Esophagus squamous epithelium (tissue), 5 donors: Measurements from ENCODE around the gene MYO7B. TPM values are rescaled to one million over a fixed set of nuclear protein-coding genes. Genes with fewer than 3 reads are reported as not detected.

Experiments
- DNase-seq: peaks from one replicate; lab custom pipeline; 2025; lab: John Stamatoyannopoulos, UW
- H3K27ac ChIP-seq, 4 donors: fragments of 200-600 bp; sonication (generic); one replicate each; pipeline ENCODE4 v1.5.1; 2016 to 2019; ENCODE audit warnings: mild to moderate bottlenecking in 1 of 4
- H3K27me3 ChIP-seq, 4 donors: fragments of 200-600 bp; sonication (generic); 1 replicate in 3 of 4; 2 replicates in 1 of 4; pipeline versions ENCODE4 v1.5.1 to v1.6.0; 2017 to 2021; ENCODE audit warnings: antibody characterized with exemption in 1 of 4
- H3K36me3 ChIP-seq, 3 donors: fragments of 200-600 bp; sonication (generic); one replicate each; pipeline ENCODE4 v1.5.1; 2016 to 2019
- H3K4me1 ChIP-seq, 3 donors: fragments of 200-600 bp; sonication (generic); one replicate each; pipeline ENCODE4 v1.5.1; 2017 to 2019
- H3K4me3 ChIP-seq, 4 donors: fragments of 200-600 bp; sonication (generic); 1 replicate in 3 of 4; 2 replicates in 1 of 4; pipeline ENCODE4 v1.5.1; 2016 to 2019; ENCODE audit warnings: mild to moderate bottlenecking in 2 of 4, moderate library complexity in 1 of 4
- H3K9me3 ChIP-seq, 3 donors: fragments of 200-600 bp; sonication (generic); one replicate each; pipeline ENCODE4 v1.5.1; 2016 to 2019
- POLR2A ChIP-seq, 4 donors: fragments of 450-650 bp; IDR thresholded peaks; one replicate each; pipeline ENCODE4 v1.6.1; 2017; ENCODE audit warnings: antibody characterized with exemption in 4 of 4, mild to moderate bottlenecking in 4 of 4, moderate library complexity in 3 of 4
- WGBS, 2 donors: methylation state at CpG; one replicate each; pipeline ENCODE4 v1.1.5; 2018; 5-methylcytosine and 5-hydroxymethylcytosine counted together
- intact Hi-C: fragments of 100-400 bp; cut with DNase I; formaldehyde crosslinking; loops from one replicate; pipeline ENCODE4 v1.15.0; 2022
- total RNA-seq, 4 donors: library from RNA; depleted of rRNA; stranded (reverse); fragments of >200 nt; gene quantifications; one replicate each; pipeline ENCODE4 v1.1.0, GENCODE V29; 2016
- TF ChIP-seq, protein P1 (sequence below), 6 experiments: fragments of 450-650 bp in 4 of 6; fragments of 200-600 bp in 2 of 6; sonication (generic) in 2 of 6; IDR thresholded peaks; one replicate each; pipeline ENCODE4 v1.5.1; 2016 to 2019; ENCODE audit warnings: antibody characterized with exemption in 6 of 6, mild to moderate bottlenecking in 4 of 6, moderate library complexity in 4 of 6
- donor health status: DM: yes; HTN: yes; CAD: no.

The MYO7B gene
- total RNA-seq, 4 donors from 2014 or later, result 0.19 TPM; not detected in 3

DNA sequence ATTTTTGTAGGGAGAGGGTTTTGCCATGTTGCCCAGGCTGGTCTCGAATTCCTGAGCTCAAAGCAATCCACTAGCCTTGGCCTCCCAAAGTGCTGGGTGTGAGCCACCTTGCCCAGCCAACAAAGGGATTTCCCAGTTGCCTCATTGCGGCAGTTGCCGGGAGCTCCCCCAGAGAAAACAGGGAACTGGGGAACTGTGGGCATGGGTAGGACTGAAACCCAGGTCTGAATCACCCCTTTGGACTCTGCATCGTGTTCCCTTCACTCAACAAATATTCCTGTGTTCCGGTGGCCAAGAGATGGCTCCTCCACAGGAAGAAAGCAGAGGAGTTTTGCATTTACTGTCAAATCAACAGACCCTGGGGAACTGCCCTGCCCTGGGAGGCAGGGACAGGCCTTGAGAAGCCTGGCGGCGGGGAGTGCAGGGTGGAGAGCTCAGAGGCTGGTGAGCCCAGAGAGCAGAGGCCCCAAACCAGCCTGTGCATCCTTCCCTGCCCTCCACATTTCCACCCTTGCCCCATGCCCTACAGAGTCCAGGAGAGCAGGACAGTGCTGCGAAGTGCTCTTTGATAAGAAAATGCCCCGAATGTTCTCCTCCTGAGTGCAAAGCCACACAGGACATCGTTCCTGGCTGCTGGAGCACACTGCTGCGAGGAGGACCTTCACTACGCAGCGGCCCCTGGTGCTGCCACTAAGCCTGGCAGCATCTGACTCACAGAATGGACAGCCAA is 24.9 kb downstream of the MYO7B start:
- Histone ChIP-seq H3K27me3 (peaks cover 0 to 20% (median 0%) of the 10 kb centered on the region in 4 donors), H3K4me1 (no peaks in the 10 kb centered on the region), H3K9me3 (no peaks in the 10 kb centered on the region), H3K36me3 (no peaks in the 10 kb centered on the region), H3K27ac (no peak overlapping the region), H3K4me3 (no peak overlapping the region)
- no peak for DNase-seq
- TF ChIP-seq, protein P1, sequence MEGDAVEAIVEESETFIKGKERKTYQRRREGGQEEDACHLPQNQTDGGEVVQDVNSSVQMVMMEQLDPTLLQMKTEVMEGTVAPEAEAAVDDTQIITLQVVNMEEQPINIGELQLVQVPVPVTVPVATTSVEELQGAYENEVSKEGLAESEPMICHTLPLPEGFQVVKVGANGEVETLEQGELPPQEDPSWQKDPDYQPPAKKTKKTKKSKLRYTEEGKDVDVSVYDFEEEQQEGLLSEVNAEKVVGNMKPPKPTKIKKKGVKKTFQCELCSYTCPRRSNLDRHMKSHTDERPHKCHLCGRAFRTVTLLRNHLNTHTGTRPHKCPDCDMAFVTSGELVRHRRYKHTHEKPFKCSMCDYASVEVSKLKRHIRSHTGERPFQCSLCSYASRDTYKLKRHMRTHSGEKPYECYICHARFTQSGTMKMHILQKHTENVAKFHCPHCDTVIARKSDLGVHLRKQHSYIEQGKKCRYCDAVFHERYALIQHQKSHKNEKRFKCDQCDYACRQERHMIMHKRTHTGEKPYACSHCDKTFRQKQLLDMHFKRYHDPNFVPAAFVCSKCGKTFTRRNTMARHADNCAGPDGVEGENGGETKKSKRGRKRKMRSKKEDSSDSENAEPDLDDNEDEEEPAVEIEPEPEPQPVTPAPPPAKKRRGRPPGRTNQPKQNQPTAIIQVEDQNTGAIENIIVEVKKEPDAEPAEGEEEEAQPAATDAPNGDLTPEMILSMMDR (IDR thresholded peaks at IDR 0.05), result no peak
- TF ChIP-seq POLR2A (IDR thresholded peaks at IDR 0.05), result no peak
- intact Hi-C loops, result no loop called here
- WGBS, 2 donors, result 83 to 93% methylated on average over 2 to 10 of the region's 13 CpGs

DNA sequence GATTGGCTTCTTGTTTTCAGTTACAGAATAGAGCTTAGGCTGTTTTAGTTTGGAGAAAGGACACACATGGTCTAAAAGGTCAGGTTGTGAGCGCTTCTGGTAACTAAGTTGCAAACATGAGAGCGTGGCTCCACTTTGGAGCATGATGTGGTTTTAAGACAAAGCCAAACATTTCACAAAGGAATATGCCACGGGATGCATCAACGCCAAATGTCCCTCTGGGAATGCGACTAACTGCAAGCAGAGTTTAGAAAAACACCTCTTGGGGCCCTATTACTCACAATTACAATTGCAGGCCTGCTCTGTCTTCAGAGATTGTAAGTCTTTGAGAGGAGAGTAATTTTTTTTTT is 25.4 kb downstream of the MYO7B start:
- Histone ChIP-seq H3K4me1 (no peaks in the 10 kb centered on the region), H3K27me3 (peaks cover 0 to 20% (median 0%) of the 10 kb centered on the region in 4 donors), H3K36me3 (no peaks in the 10 kb centered on the region), H3K9me3 (no peaks in the 10 kb centered on the region), H3K4me3 (no peak overlapping the region), H3K27ac (no peak overlapping the region)
- no peak for TF ChIP-seq POLR2A (IDR thresholded peaks at IDR 0.05)
- TF ChIP-seq, protein P1 (IDR thresholded peaks at IDR 0.05), result no peak
- intact Hi-C loops, result no loop called here
- 83 to 84% methylated on average over 5 of the region's 5 CpGs for WGBS, 2 donors
- DNase-seq, result no peak

DNA sequence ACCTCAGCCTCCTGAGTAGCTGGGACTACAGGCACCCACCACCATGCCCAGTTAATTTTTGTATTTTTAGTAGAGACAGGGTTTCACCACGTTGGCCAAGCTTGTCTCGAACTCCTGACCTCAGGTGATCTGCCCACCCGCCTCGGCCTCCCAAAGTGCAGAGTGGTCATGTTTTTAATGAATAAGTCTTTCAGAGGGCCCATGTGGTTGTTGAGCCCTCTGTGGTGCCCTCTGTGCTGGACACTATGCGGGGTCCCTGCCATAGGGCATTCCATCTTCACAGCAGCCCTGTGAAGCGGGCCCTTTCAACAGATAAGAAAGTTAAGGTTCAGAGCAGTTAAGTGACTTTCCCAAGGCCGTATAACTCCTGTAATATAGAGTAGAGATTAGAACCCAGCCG is 25.9 kb downstream of the MYO7B start:
- Histone ChIP-seq H3K4me3 (no peak overlapping the region), H3K4me1 (no peaks in the 10 kb centered on the region), H3K27ac (no peak overlapping the region), H3K27me3 (peaks cover 0 to 20% (median 0%) of the 10 kb centered on the region in 4 donors), H3K36me3 (no peaks in the 10 kb centered on the region), H3K9me3 (no peaks in the 10 kb centered on the region)
- TF ChIP-seq, protein P1 (IDR thresholded peaks at IDR 0.05), result no peak
- TF ChIP-seq POLR2A (IDR thresholded peaks at IDR 0.05), result no peak
- WGBS, 2 donors, result 91 to 94% methylated on average over 6 of the region's 8 CpGs
- DNase-seq, result no peak
- intact Hi-C loops, result no loop called here

DNA sequence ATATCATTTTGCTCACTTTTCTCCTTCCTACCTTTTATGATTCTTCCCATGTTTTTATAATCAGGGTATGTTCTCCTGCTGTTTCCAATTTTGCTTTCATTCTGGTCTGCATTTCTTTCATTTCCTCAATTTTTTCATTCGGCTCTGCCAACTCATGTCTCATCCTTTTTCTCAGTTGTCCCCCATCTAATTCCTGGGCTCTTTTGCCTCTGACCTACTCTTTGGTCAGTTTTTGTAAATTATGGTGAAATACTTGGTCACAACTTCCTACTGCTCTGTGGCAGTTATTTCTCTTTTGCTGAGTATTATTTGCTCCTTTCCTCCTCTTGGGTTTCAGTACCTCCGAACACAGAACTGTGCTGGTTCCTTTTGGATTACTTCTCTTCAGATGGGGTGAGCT is 27.5 kb downstream of the MYO7B start:
- no peak overlapping the region for H3K4me3 ChIP-seq
- H3K4me1 ChIP-seq, result no peaks in the 10 kb centered on the region
- H3K9me3 ChIP-seq, result no peaks in the 10 kb centered on the region
- H3K27me3 ChIP-seq, result peaks cover 0 to 14% (median 0%) of the 10 kb centered on the region in 4 donors
- intact Hi-C loops, result no loop called here
- DNase-seq, result no peak
- no peak overlapping the region for H3K27ac ChIP-seq
- 81 to 87% methylated on average over 2 of the region's 2 CpGs for WGBS, 2 donors
- H3K36me3 ChIP-seq, result no peaks in the 10 kb centered on the region
- no peak for TF ChIP-seq POLR2A (IDR thresholded peaks at IDR 0.05)
- TF ChIP-seq, protein P1 (IDR thresholded peaks at IDR 0.05), result no peak

DNA sequence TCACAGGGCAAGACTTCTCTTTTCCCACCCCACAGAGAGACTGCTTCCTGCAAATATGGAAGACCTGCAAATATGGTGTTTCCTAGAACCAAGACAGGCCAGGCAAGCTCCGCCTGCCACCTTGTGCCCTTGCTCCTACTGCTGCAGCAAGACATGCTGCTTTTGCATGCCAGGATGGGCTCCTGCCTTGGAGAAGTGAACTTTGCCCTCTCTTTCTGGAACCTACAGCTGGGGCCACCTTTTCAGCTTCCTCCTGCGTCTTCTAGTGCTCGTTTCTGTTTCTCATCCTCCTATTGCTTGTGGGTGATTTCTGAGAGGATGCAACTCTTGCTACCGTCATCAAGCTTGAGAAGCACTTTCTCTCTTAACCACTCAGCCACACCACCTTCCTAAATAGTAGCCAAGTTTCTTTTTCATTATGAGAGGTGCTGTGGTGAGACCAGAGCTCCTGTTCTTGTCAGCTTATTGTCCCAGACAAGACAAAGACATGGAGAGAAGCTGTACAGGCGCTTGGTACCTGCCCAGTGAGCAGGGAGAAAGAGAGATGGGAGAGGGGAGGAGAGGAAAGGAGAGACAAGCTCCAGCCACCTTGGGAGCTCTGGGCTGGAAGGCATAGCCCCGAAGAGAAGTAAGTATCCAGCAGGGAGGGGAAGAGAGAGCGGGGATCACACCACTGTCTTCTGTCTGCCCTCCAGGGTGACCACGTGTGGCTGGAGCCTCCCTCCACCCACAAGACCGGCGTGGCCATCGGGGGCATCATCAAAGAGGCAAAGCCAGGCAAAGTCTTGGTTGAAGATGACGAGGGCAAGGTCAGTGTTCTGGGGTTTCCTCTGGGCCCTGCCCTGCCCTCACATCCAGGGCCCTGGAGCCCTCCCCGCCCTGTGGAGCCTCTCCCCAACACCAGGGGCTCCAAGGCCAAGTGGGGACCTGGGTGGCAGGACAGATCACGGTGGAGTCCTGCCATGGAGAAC is 28.3 kb downstream of the MYO7B start:
- TF ChIP-seq, protein P1 (IDR thresholded peaks at IDR 0.05), result no peak
- TF ChIP-seq POLR2A (IDR thresholded peaks at IDR 0.05), result no peak
- H3K36me3 ChIP-seq, result no peaks in the 10 kb centered on the region
- H3K27me3 ChIP-seq, result peaks cover 0 to 13% (median 0%) of the 10 kb centered on the region in 4 donors
- intact Hi-C loops, result no loop called here
- peaks cover 0 to 2% (median 0%) of the 10 kb centered on the region in 3 donors for H3K4me1 ChIP-seq
- no peak overlapping the region for H3K4me3 ChIP-seq
- no peak overlapping the region for H3K27ac ChIP-seq
- 60 to 80% methylated on average over 6 to 10 of the region's 14 CpGs for WGBS, 2 donors
- no peak for DNase-seq
- H3K9me3 ChIP-seq, result no peaks in the 10 kb centered on the region
